Right atrium auricular region (tissue), 2 donors: ENCODE results near the gene C19orf67. TPM values are rescaled to one million over a fixed set of nuclear protein-coding genes. Genes with fewer than 3 reads are reported as not detected.

ENCODE experiments used
- DNase-seq: peaks from one replicate; pipeline ENCODE4 v3.0.0-alpha.2; 2019; ENCODE audit warnings: low spot score
- H3K27ac ChIP-seq, 2 donors: fragments of 200-600 bp; sonication (generic); 1 replicate in 1 of 2; 2 replicates in 1 of 2; pipeline ENCODE4 v1.5.1; 2016 to 2019
- H3K27me3 ChIP-seq, 2 donors: fragments of 200-600 bp; sonication (generic); one replicate each; pipeline versions ENCODE4 v1.5.1 to v1.6.0; 2017 to 2019
- H3K36me3 ChIP-seq: fragments of 200-600 bp; sonication (generic); one replicate; pipeline ENCODE4 v1.5.1; 2016
- H3K4me1 ChIP-seq, 2 donors: fragments of 200-600 bp; sonication (generic); one replicate each; pipeline versions ENCODE4 v1.5.1 to v1.6.0; 2017 to 2019
- H3K4me3 ChIP-seq, 2 donors: fragments of 200-600 bp; sonication (generic); 1 replicate in 1 of 2; 2 replicates in 1 of 2; pipeline ENCODE4 v1.5.1; 2017 to 2019; ENCODE audit warnings: mild to moderate bottlenecking in 1 of 2, moderate library complexity in 1 of 2
- H3K9me3 ChIP-seq, 2 donors: fragments of 200-600 bp; sonication (generic); one replicate each; pipeline ENCODE4 v1.5.1; 2019
- total RNA-seq, 2 donors: library from RNA; depleted of rRNA; stranded (reverse); fragments of >200 nt; gene quantifications; one replicate each; pipeline ENCODE4 v1.1.0, GENCODE V29; 2016
- TF ChIP-seq, protein P1 (sequence below), 2 donors: fragments of 200-600 bp; sonication (generic); IDR thresholded peaks; one replicate each; pipeline ENCODE4 v1.5.1; 2019; ENCODE audit warnings: antibody characterized with exemption in 2 of 2

The C19orf67 gene
- total RNA-seq, 2 donors from 2014 or later = not detected

DNA sequence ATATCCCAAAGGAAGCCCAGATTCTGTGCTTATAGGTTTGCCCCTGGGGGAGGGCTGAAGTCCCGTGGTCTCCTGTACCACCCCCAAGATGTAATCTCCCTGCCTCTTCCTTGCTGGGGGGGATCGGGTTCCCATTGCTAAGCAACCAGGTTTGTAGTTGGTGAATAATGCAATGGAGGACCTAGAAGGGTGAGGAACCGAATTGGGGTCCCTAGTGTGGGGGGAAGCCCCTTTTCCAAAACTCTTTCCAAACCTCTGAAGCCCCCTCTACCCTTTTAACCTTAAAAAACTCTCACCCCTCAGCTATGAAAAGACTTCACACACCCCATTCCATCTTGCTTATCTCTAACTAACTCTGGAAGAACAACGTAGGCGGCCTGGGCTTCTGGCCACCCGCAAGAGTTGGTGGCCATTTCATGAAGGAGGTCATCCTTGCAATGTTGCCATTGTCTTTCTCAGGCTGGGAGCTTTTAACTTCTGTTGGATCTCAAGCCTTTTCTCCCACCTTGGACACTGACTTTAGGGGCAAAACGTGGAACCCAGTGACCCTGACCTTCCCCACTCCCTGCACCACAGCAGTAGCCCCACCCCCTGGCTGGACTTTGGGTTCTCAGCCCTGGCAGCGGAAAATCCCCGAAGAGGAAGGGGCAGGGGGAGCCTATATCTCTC lies 24.4 kb downstream of the C19orf67 start:
- TF ChIP-seq, protein P1, sequence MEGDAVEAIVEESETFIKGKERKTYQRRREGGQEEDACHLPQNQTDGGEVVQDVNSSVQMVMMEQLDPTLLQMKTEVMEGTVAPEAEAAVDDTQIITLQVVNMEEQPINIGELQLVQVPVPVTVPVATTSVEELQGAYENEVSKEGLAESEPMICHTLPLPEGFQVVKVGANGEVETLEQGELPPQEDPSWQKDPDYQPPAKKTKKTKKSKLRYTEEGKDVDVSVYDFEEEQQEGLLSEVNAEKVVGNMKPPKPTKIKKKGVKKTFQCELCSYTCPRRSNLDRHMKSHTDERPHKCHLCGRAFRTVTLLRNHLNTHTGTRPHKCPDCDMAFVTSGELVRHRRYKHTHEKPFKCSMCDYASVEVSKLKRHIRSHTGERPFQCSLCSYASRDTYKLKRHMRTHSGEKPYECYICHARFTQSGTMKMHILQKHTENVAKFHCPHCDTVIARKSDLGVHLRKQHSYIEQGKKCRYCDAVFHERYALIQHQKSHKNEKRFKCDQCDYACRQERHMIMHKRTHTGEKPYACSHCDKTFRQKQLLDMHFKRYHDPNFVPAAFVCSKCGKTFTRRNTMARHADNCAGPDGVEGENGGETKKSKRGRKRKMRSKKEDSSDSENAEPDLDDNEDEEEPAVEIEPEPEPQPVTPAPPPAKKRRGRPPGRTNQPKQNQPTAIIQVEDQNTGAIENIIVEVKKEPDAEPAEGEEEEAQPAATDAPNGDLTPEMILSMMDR (IDR thresholded peaks at IDR 0.05) = no peak
- H3K27ac ChIP-seq = no peak overlapping the region
- H3K4me3 ChIP-seq = no peak overlapping the region
- H3K4me1 ChIP-seq = peaks cover 0 to 15% of the 10 kb centered on the region in 2 donors
- H3K36me3 ChIP-seq = no peaks in the 10 kb centered on the region
- no peak for DNase-seq
- H3K27me3 ChIP-seq = no peaks in the 10 kb centered on the region
- no peaks in the 10 kb centered on the region for H3K9me3 ChIP-seq

- DNase-seq = no peak
- Histone ChIP-seq H3K4me1 (peaks cover 0 to 15% of the 10 kb centered on the region in 2 donors), H3K4me3 (no peak overlapping the region), H3K36me3 (no peaks in the 10 kb centered on the region), H3K9me3 (no peaks in the 10 kb centered on the region), H3K27ac (no peak overlapping the region), H3K27me3 (no peaks in the 10 kb centered on the region)
- TF ChIP-seq, protein P1 (IDR thresholded peaks at IDR 0.05) = no peak
These were observed 25.9 kb downstream of the C19orf67 start for GRCh38 chr19:14059652-14060155.

- no peaks in the 10 kb centered on the region for H3K27me3 ChIP-seq
These were observed 26.5 kb downstream of the C19orf67 start for GRCh38 chr19:14059093-14059480.

DNA sequence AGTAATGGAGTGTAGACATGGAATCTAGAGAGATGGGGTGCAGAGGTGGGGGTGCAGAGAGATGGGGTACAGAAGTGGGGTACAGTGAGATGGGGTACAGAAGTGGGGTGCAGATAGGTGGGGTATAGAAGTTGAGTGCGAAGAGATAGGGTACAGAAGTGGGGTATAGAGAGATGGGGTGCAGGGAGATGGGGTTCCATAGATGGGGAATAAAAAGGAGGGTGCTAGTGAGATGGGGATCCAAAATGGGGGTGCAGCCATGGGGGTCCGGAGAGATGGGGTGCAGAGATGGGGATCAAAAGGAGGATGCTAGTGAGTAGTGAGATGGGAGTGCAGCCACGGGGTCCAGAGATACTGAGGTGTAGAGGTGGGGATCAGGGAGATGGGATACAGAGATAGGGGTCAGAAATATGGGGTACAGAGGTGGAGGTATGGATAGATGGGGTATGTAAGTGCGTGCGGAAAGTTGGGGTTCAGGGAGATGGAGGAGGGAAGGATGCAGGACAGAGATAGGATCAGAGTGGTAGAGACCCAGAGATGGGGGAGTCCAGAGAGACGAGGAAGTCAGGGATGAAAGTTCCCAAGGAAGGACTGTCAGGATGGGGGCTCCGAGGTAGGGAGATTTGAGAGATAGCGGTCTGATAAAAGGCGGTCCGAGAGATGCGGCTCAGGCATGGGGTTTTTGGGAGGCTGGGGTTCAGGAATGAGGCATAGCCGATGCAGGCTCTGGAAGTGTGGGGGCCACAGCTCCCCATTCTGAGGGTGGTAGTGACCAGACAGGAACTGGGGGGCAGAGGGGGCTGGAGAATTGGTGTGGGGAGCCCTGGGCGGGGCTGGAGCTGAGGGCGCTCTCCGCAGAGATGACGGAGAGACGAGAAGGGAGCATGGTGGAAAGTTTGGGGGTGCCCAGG lies 27.1 kb downstream of the C19orf67 start:
- peaks cover 0 to 15% of the 10 kb centered on the region in 2 donors for H3K4me1 ChIP-seq
- DNase-seq = no peak
- H3K27ac ChIP-seq = no peak overlapping the region
- no peaks in the 10 kb centered on the region for H3K27me3 ChIP-seq
- H3K36me3 ChIP-seq = no peaks in the 10 kb centered on the region
- no peak overlapping the region for H3K4me3 ChIP-seq
- TF ChIP-seq, protein P1 (IDR thresholded peaks at IDR 0.05) = no peak
- no peaks in the 10 kb centered on the region for H3K9me3 ChIP-seq

More at GRCh38 chr19:14059093-14059480, 26.5 kb downstream of the C19orf67 start:
- TF ChIP-seq, protein P1 (IDR thresholded peaks at IDR 0.05) = peak; percentile 48 to 71
- H3K9me3 ChIP-seq = no peaks in the 10 kb centered on the region
- no peak overlapping the region for H3K27ac ChIP-seq
- no peaks in the 10 kb centered on the region for H3K36me3 ChIP-seq
- no peak for DNase-seq
- peaks cover 0 to 15% of the 10 kb centered on the region in 2 donors for H3K4me1 ChIP-seq
- H3K4me3 ChIP-seq = no peak overlapping the region

DNA sequence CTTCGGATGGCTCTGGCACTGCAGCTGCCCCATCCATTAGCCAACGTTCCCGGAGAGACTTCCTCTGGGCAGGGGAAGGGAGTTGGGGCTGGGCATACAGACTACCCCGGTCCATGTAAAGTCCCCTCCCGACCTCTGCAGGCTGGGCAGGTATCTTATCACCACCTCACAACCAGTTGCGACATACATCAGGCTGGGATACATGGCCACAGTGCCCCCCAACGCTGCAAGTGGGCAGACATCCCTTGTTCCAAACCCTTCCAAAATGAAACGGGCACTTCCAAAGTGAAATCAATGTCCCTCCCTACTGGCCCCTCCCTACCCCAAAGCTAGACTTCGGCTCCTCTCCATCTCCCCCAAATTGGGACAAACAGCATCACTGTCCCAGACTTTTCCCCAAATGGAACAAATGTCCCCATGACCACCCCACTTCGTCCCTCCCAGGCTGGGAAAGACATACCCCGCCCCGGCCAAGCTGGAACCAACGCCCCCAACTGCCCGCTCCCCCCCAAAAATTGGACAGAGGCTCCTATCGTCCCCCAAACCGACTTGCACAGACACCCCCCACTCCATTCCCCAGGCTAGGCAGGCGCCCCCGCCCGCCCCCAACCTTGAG lies 28.7 kb downstream of the C19orf67 start:
- no peak for DNase-seq
- peaks cover 0 to 15% of the 10 kb centered on the region in 2 donors for H3K4me1 ChIP-seq
- no peak overlapping the region for H3K27ac ChIP-seq
- no peaks in the 10 kb centered on the region for H3K36me3 ChIP-seq
- H3K27me3 ChIP-seq = no peaks in the 10 kb centered on the region
- peak overlapping the region; percentile 20 to 49 for H3K4me3 ChIP-seq
- TF ChIP-seq, protein P1 (IDR thresholded peaks at IDR 0.05) = no peak
- H3K9me3 ChIP-seq = no peaks in the 10 kb centered on the region
